ENCODE data around the gene ARSA.

Gene ARSA

GRCh38 chr22:50635591-50635990 lies 7.6 kb upstream of the ARSA start:
- no peak for ATAC-seq
- no peak for TF ChIP-seq TOX (CRISPR knock-in tag; IDR thresholded peaks at IDR 0.05; ENCODE audit: borderline replicate concordance)
- TF ChIP-seq ESRRG (CRISPR knock-in tag; IDR thresholded peaks at IDR 0.05): no peak
- TF ChIP-seq CSDC2 (CRISPR knock-in tag; IDR thresholded peaks at IDR 0.05): no peak
- TF ChIP-seq CSRNP3 (CRISPR knock-in tag; IDR thresholded peaks at IDR 0.05): no peak
- no peak for TF ChIP-seq PATZ1 (CRISPR knock-in tag; IDR thresholded peaks at IDR 0.05; ENCODE audit: borderline replicate concordance)
- no peak for TF ChIP-seq GLIS3 (CRISPR knock-in tag; IDR thresholded peaks at IDR 0.05)
- no peak for TF ChIP-seq ZNF8 (CRISPR knock-in tag; IDR thresholded peaks at IDR 0.05)
- TF ChIP-seq TSHZ2 (CRISPR knock-in tag; IDR thresholded peaks at IDR 0.05): no peak
- TF ChIP-seq ARNTL (CRISPR knock-in tag; IDR thresholded peaks at IDR 0.05; ENCODE audit: borderline replicate concordance, low read depth): no peak
- no peak for TF ChIP-seq TCF4 (CRISPR knock-in tag; IDR thresholded peaks at IDR 0.05; ENCODE audit: borderline replicate concordance)
- no peak for TF ChIP-seq ZC3H10 (CRISPR knock-in tag; IDR thresholded peaks at IDR 0.05)
- TF ChIP-seq ZFP3 (CRISPR knock-in tag; IDR thresholded peaks at IDR 0.05): no peak
- no peak for TF ChIP-seq ISL1 (CRISPR knock-in tag; IDR thresholded peaks at IDR 0.05)
- TF ChIP-seq CREB5 (CRISPR knock-in tag; IDR thresholded peaks at IDR 0.05; ENCODE audit: low read depth): no peak
- no peak for TF ChIP-seq PPARA (CRISPR knock-in tag; IDR thresholded peaks at IDR 0.05; ENCODE audit: borderline replicate concordance)
- no peak for TF ChIP-seq ZNF70 (CRISPR knock-in tag; IDR thresholded peaks at IDR 0.05)
- TF ChIP-seq RARB (CRISPR knock-in tag; IDR thresholded peaks at IDR 0.05): no peak
- TF ChIP-seq OSR1 (CRISPR knock-in tag; IDR thresholded peaks at IDR 0.05): no peak
- no peak for TF ChIP-seq BACH2 (CRISPR knock-in tag; IDR thresholded peaks at IDR 0.05; ENCODE audit: borderline replicate concordance)
- no peak for TF ChIP-seq SNAI2 (CRISPR knock-in tag; IDR thresholded peaks at IDR 0.05)

GRCh38 chr22:50633771-50634170 lies 5.8 kb upstream of the ARSA start:
- ATAC-seq: no peak
- no peak for TF ChIP-seq ARNTL (CRISPR knock-in tag; IDR thresholded peaks at IDR 0.05; ENCODE audit: borderline replicate concordance, low read depth)
- TF ChIP-seq BACH2 (CRISPR knock-in tag; IDR thresholded peaks at IDR 0.05; ENCODE audit: borderline replicate concordance): no peak
- TF ChIP-seq ESRRG (CRISPR knock-in tag; IDR thresholded peaks at IDR 0.05): no peak
- no peak for TF ChIP-seq ZNF565 (CRISPR knock-in tag; conservative IDR thresholded peaks at IDR 0.05; ENCODE audit: low read depth)
- TF ChIP-seq CSDC2 (CRISPR knock-in tag; IDR thresholded peaks at IDR 0.05): no peak
- TF ChIP-seq TOX (CRISPR knock-in tag; IDR thresholded peaks at IDR 0.05; ENCODE audit: borderline replicate concordance): no peak
- no peak for TF ChIP-seq SNAI2 (CRISPR knock-in tag; IDR thresholded peaks at IDR 0.05)

GRCh38 chr22:50633086-50633485 lies 5.1 kb upstream of the ARSA start:
- TF ChIP-seq CSDC2 (CRISPR knock-in tag; IDR thresholded peaks at IDR 0.05) (no peak), ZNF8 (CRISPR knock-in tag; IDR thresholded peaks at IDR 0.05) (no peak), TOX (CRISPR knock-in tag; IDR thresholded peaks at IDR 0.05; ENCODE audit: borderline replicate concordance) (no peak), ZNF70 (CRISPR knock-in tag; IDR thresholded peaks at IDR 0.05) (no peak), GLIS3 (CRISPR knock-in tag; IDR thresholded peaks at IDR 0.05) (no peak), CREB5 (CRISPR knock-in tag; IDR thresholded peaks at IDR 0.05; ENCODE audit: low read depth) (no peak), PPARA (CRISPR knock-in tag; IDR thresholded peaks at IDR 0.05; ENCODE audit: borderline replicate concordance) (no peak), OSR1 (CRISPR knock-in tag; IDR thresholded peaks at IDR 0.05) (no peak), ESRRG (CRISPR knock-in tag; IDR thresholded peaks at IDR 0.05) (no peak)
- ATAC-seq: no peak

Measured in SK-N-SH treated with all-trans-retinoic acid at 6 μM for 48 hours (cell line).